HG03039 (cell line): ENCODE data around the gene MICALL2.

Experiments used
- ATAC-seq: cut with Tn5 transposase; IDR thresholded peaks from one replicate; pipeline ENCODE4 v1.9.1; 2021; ENCODE audit warnings: mild to moderate bottlenecking, moderate library complexity; ENCODE audit not compliant: unreplicated experiment

Gene MICALL2

GRCh38 chr7:1419310-1419634, 40.0 kb downstream of the MICALL2 start:
- no peak for ATAC-seq

- ATAC-seq = no peak
Measured at GRCh38 chr7:1418505-1419309, 40.6 kb downstream of the MICALL2 start.

GRCh38 chr7:1415389-1415990, 43.8 kb downstream of the MICALL2 start:
- ATAC-seq = no peak

- no peak for ATAC-seq
Measured at GRCh38 chr7:1413936-1414639, 45.2 kb downstream of the MICALL2 start.

GRCh38 chr7:1412322-1413261, 46.7 kb downstream of the MICALL2 start:
- ATAC-seq = no peak

GRCh38 chr7:1411414-1411813, 47.9 kb downstream of the MICALL2 start:
- ATAC-seq = no peak

GRCh38 chr7:1410992-1411391, 48.3 kb downstream of the MICALL2 start:
- no peak for ATAC-seq

GRCh38 chr7:1409555-1409954, 49.7 kb downstream of the MICALL2 start:
- no peak for ATAC-seq

GRCh38 chr7:1408466-1408865, 50.8 kb downstream of the MICALL2 start:
- ATAC-seq = no peak

- no peak for ATAC-seq
Measured at GRCh38 chr7:1407892-1408291, 51.4 kb downstream of the MICALL2 start.

GRCh38 chr7:1404898-1405548, 54.2 kb downstream of the MICALL2 start:
- no peak for ATAC-seq

- no peak for ATAC-seq
Measured at GRCh38 chr7:1404460-1404809, 54.8 kb downstream of the MICALL2 start.

- ATAC-seq = no peak
Measured at GRCh38 chr7:1403638-1404459, 55.4 kb downstream of the MICALL2 start.

- no peak for ATAC-seq
Measured at GRCh38 chr7:1402791-1403637, 56.3 kb downstream of the MICALL2 start.

- ATAC-seq = no peak
Measured at GRCh38 chr7:1402110-1402790, 57.0 kb downstream of the MICALL2 start.

- no peak for ATAC-seq
Measured at GRCh38 chr7:1401011-1401410, 58.3 kb downstream of the MICALL2 start.

GRCh38 chr7:1400371-1400770, 58.9 kb downstream of the MICALL2 start:
- ATAC-seq = no peak
